PC-9 (cell line): Measurements from ENCODE around the gene ICE2. TPM values are rescaled to one million over a fixed set of nuclear protein-coding genes. Genes with fewer than 3 reads are reported as not detected.

Experiments
- BruUV-seq: library from RNA; stranded (reverse); fragments of 400-500 nt; replicated peaks from 2 replicates; lab custom pipeline; 2021; lab: Mats Ljungman, UMichigan
- CTCF ChIA-PET: fragments of 300-600 bp; sonication (Branson Sonifier 250); formaldehyde crosslinking; loops from one replicate; lab custom pipeline; 2022; ENCODE audit warnings: antibody characterized with exemption; lab: Charles Lee
- POLR2A ChIA-PET: fragments of 300-600 bp; sonication (Branson Sonifier 250); formaldehyde crosslinking; loops from one replicate; lab custom pipeline; 2022; ENCODE audit warnings: antibody characterized with exemption; ENCODE audit not compliant: unreplicated experiment; lab: Charles Lee
- DNase-seq, 2 experiments: peaks; one replicate each; pipeline versions ENCODE4 v3.0.0 to v3.0.0-alpha.2; 2015 to 2022; ENCODE audit warnings: mixed read lengths in 1 of 2
- H2AFZ ChIP-seq: fragments of 200-600 bp; sonication (generic); 2 replicates; pipeline ENCODE4 v1.8.1; 2017; ENCODE audit warnings: antibody characterized with exemption
- H3F3A ChIP-seq: fragments of 200-600 bp; sonication (generic); 2 replicates; pipeline ENCODE4 v1.8.1; 2017; ENCODE audit warnings: antibody characterized with exemption, mild to moderate bottlenecking, low read depth; ENCODE audit not compliant: insufficient read depth
- H3K27ac ChIP-seq: fragments of 200-600 bp; sonication (generic); 2 replicates; pipeline ENCODE4 v1.6.1; 2016; ENCODE audit warnings: mixed run types
- H3K27me3 ChIP-seq: fragments of 200-600 bp; sonication (generic); 2 replicates; pipeline ENCODE4 v1.6.1; 2016; ENCODE audit warnings: low read depth, mixed run types; ENCODE audit not compliant: insufficient read depth
- H3K36me3 ChIP-seq: fragments of 200-600 bp; sonication (generic); 2 replicates; pipeline ENCODE4 v1.6.1; 2016; ENCODE audit warnings: low read depth, mixed run types
- H3K4me1 ChIP-seq: fragments of 200-600 bp; sonication (generic); replicated peaks from 2 replicates; pipeline ENCODE4 v1.6.1; 2016; ENCODE audit warnings: mixed run types; ENCODE audit not compliant: insufficient read depth
- H3K4me2 ChIP-seq: fragments of 200-600 bp; sonication (generic); 2 replicates; pipeline ENCODE4 v1.6.1; 2017; ENCODE audit warnings: mixed run types
- H3K4me3 ChIP-seq: fragments of 200-600 bp; sonication (generic); 2 replicates; pipeline ENCODE4 v1.6.1; 2016; ENCODE audit warnings: mixed run types
- H3K79me2 ChIP-seq: fragments of 200-600 bp; sonication (generic); 2 replicates; pipeline ENCODE4 v1.6.1; 2017; ENCODE audit warnings: low read depth, mixed run types
- H3K9me2 ChIP-seq: fragments of 200-600 bp; sonication (generic); 2 replicates; pipeline ENCODE4 v1.8.1; 2017; ENCODE audit warnings: mild to moderate bottlenecking; ENCODE audit not compliant: insufficient read depth
- H3K9me3 ChIP-seq: fragments of 200-600 bp; sonication (generic); 2 replicates; pipeline ENCODE4 v1.8.1; 2016; ENCODE audit warnings: low read depth; ENCODE audit not compliant: insufficient read depth
- H4K20me1 ChIP-seq: fragments of 200-600 bp; sonication (generic); 2 replicates; pipeline ENCODE4 v1.8.1; 2017; ENCODE audit not compliant: insufficient read depth
- EZH2 ChIP-seq: fragments of 200-600 bp; sonication (generic); IDR thresholded peaks from 2 replicates; pipeline ENCODE4 v1.8.0; 2017; ENCODE audit warnings: antibody characterized with exemption, low read depth
- intact Hi-C: fragments of 100-400 bp; cut with micrococcal nuclease; formaldehyde crosslinking; loops from one replicate; pipeline ENCODE4 v1.10.0; 2022; ENCODE audit not compliant: unreplicated experiment
- total RNA-seq: library from RNA; stranded (reverse); gene quantifications from 2 replicates; pipeline ENCODE4 v1.2.3, GENCODE V29; 2021
- TF ChIP-seq, protein P1 (sequence below): fragments of 200-600 bp; sonication (generic); conservative IDR thresholded peaks from 2 replicates; pipeline ENCODE4 v1.6.1; 2017; ENCODE audit warnings: mixed run types, antibody characterized with exemption, mild to moderate bottlenecking, moderate library complexity

Gene ICE2
- total RNA-seq, 1 experiment from 2014 or later: 67.5 TPM

GRCh38 chr15:60425461-60425860 is 53.5 kb downstream of the ICE2 start:
- Histone ChIP-seq H3K27me3 (no peaks in the 10 kb centered on the region), H3F3A (peaks cover 5% of the 10 kb centered on the region), H3K4me2 (no peak overlapping the region), H2AFZ (no peak overlapping the region), H3K9me2 (peaks cover 5% of the 10 kb centered on the region; the same call in 1 of the 2 replicates), H3K79me2 (no peaks in the 10 kb centered on the region), H3K4me1 (peaks cover 20% of the 10 kb centered on the region), H3K9me3 (no peaks in the 10 kb centered on the region), H3K4me3 (no peak overlapping the region), H3K27ac (no peak overlapping the region), H3K36me3 (no peaks in the 10 kb centered on the region), H4K20me1 (no peaks in the 10 kb centered on the region)
- POLR2A ChIA-PET: no interaction called here
- DNase-seq: no peak
- intact Hi-C loops: loop anchor here (2.0 kb wide), 1 partner anchor 19 kb away; no protein-coding TSS in a partner anchor
- TF ChIP-seq, protein P1, sequence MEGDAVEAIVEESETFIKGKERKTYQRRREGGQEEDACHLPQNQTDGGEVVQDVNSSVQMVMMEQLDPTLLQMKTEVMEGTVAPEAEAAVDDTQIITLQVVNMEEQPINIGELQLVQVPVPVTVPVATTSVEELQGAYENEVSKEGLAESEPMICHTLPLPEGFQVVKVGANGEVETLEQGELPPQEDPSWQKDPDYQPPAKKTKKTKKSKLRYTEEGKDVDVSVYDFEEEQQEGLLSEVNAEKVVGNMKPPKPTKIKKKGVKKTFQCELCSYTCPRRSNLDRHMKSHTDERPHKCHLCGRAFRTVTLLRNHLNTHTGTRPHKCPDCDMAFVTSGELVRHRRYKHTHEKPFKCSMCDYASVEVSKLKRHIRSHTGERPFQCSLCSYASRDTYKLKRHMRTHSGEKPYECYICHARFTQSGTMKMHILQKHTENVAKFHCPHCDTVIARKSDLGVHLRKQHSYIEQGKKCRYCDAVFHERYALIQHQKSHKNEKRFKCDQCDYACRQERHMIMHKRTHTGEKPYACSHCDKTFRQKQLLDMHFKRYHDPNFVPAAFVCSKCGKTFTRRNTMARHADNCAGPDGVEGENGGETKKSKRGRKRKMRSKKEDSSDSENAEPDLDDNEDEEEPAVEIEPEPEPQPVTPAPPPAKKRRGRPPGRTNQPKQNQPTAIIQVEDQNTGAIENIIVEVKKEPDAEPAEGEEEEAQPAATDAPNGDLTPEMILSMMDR: no peak
- TF ChIP-seq EZH2: no peak
- CTCF ChIA-PET: no interaction called here
- BruUV-seq: no TSS peak

- POLR2A ChIA-PET: interaction anchor here (0.6 kb wide), 4 partner anchors 10 to 24 kb away, joined by 3 to 7 read pairs (median 6); no protein-coding TSS in a partner anchor
- DNase-seq: no peak
- Histone ChIP-seq H3K4me3 (no peak overlapping the region), H3K27me3 (no peaks in the 10 kb centered on the region), H3K79me2 (no peaks in the 10 kb centered on the region), H3K9me3 (no peaks in the 10 kb centered on the region), H3K4me1 (peaks cover 20% of the 10 kb centered on the region), H3K9me2 (peaks cover 5% of the 10 kb centered on the region; the same call in 1 of the 2 replicates), H3K27ac (peak overlapping the region; percentile 55), H4K20me1 (no peaks in the 10 kb centered on the region), H2AFZ (no peak overlapping the region), H3K36me3 (no peaks in the 10 kb centered on the region), H3F3A (peaks cover 5% of the 10 kb centered on the region), H3K4me2 (peak overlapping the region; percentile 44; the same call in 1 of the 2 replicates)
- CTCF ChIA-PET: no interaction called here
- no peak for TF ChIP-seq EZH2
- TF ChIP-seq, protein P1: no peak
- no TSS peak for BruUV-seq
- intact Hi-C loops: loop anchor here (2.0 kb wide), 1 partner anchor 21 kb away; no protein-coding TSS in a partner anchor
Measured at GRCh38 chr15:60424006-60424405, 54.9 kb downstream of the ICE2 start.

DNA sequence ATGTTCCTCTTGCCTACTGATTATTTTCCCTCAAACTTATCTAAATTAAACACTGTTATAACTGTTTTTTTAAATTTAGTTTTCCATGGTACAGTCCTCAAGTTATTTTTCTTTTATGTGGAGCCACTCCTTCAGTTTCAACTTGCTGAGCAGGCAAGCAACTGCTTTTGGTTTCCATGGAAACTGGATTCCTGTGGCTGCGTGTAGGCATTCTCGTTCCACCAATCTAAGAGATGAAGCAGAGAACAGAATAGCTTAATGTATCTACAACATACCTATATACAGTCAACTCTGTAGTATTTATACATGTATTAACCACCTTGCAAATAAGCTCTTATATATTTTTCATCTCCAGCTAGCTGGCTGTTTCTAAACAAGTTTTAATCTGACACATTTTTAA is 55.4 kb downstream of the ICE2 start:
- Histone ChIP-seq H3K4me1 (peaks cover 20% of the 10 kb centered on the region), H4K20me1 (no peaks in the 10 kb centered on the region), H3F3A (peaks cover 5% of the 10 kb centered on the region), H3K27ac (peak overlapping the region; percentile 55), H2AFZ (no peak overlapping the region), H3K4me3 (no peak overlapping the region), H3K9me3 (no peaks in the 10 kb centered on the region), H3K27me3 (no peaks in the 10 kb centered on the region), H3K4me2 (peak overlapping the region; percentile 44), H3K79me2 (no peaks in the 10 kb centered on the region), H3K36me3 (no peaks in the 10 kb centered on the region), H3K9me2 (peaks cover 2% of the 10 kb centered on the region; the same call in 1 of the 2 replicates)
- POLR2A ChIA-PET: interaction anchor here (0.5 to 1.2 kb wide), 5 partner anchors 10 to 31 kb away, joined by 3 to 8 read pairs (median 6); no protein-coding TSS in a partner anchor
- CTCF ChIA-PET: no interaction called here
- no TSS peak for BruUV-seq
- intact Hi-C loops: no loop called here
- DNase-seq: peak; percentile 60 to 84
- TF ChIP-seq EZH2: no peak
- TF ChIP-seq, protein P1: no peak
